Endothelial cell of umbilical vein (primary cell): ENCODE results near the gene TMEM120B. TPM values are rescaled to one million over a fixed set of nuclear protein-coding genes. Genes with fewer than 3 reads are reported as not detected.

Experiments used
- BruUV-seq: library from RNA; stranded (reverse); fragments of 400-500 nt; replicated peaks from 2 replicates; lab custom pipeline; 2021; lab: Mats Ljungman, UMichigan
- CTCF ChIA-PET: fragments of 300-600, 350-600 bp; sonication (Branson Sonifier 250); formaldehyde crosslinking; loops from one replicate; lab custom pipeline; 2021; ENCODE audit warnings: antibody characterized with exemption, inconsistent platforms; lab: Charles Lee
- POLR2A ChIA-PET: fragments of 300-600, 350-600 bp; sonication (Branson Sonifier 250); formaldehyde crosslinking; loops from one replicate; lab custom pipeline; 2021; ENCODE audit warnings: antibody characterized with exemption, inconsistent platforms; lab: Charles Lee
- DNase-seq: peaks from one replicate; pipeline ENCODE4 v3.0.0-alpha.2; 2011; ENCODE audit warnings: low read depth, low spot score
- FAIRE-seq: peaks from 2 replicates; lab custom pipeline; 2011; peaks lifted over from hg19 to GRCh38; lab: Jason Lieb, UNC
- H2AFZ ChIP-seq: 2 replicates; pipeline ENCODE4 v1.6.0; 2012; ENCODE audit warnings: low read depth, low read length, control low read depth, inconsistent platforms
- H3K27ac ChIP-seq: 2 replicates; pipeline ENCODE4 v1.5.1; 2011; ENCODE audit warnings: low read depth, mild to moderate bottlenecking, control low read depth, low read length, moderate library complexity; ENCODE audit not compliant: insufficient read depth
- H3K27me3 ChIP-seq, 2 experiments: 2 replicates each; pipeline versions ENCODE4 v1.6.0 to v1.6.1; 2011; ENCODE audit warnings: low read length in 2 of 2, mixed read lengths in 1 of 2; ENCODE audit not compliant: control insufficient read depth in 2 of 2, insufficient read depth in 2 of 2
- H3K36me3 ChIP-seq, 2 experiments: 2 replicates in 1 of 2; 3 replicates in 1 of 2; pipeline ENCODE4 v1.5.1; 2011; ENCODE audit warnings: low read length in 2 of 2, mild to moderate bottlenecking in 1 of 2, moderate library complexity in 1 of 2; ENCODE audit not compliant: control insufficient read depth in 2 of 2, insufficient read depth in 2 of 2; ENCODE audit errors: extremely low read depth in 1 of 2
- H3K4me1 ChIP-seq: 3 replicates; pipeline ENCODE4 v1.5.1; 2011; ENCODE audit warnings: mild to moderate bottlenecking, low read length; ENCODE audit not compliant: control insufficient read depth, insufficient read depth; ENCODE audit errors: extremely low read depth
- H3K4me2 ChIP-seq: 2 replicates; pipeline ENCODE4 v1.6.1; 2011; ENCODE audit warnings: low read length, control low read depth, mixed read lengths; ENCODE audit not compliant: insufficient read depth
- H3K4me3 ChIP-seq, 3 experiments: fragments of 200-600 bp in 1 of 3; sonication (generic), shearing (Covaris generic) in 1 of 3; replicated peaks in 1 of 3; 2 replicates each; pipeline ENCODE4 v1.5.1; 2011 to 2016; ENCODE audit warnings: control low read depth in 3 of 3, low read length in 3 of 3, mild to moderate bottlenecking in 2 of 3, inconsistent platforms in 1 of 3, low read depth in 1 of 3, moderate library complexity in 1 of 3; ENCODE audit not compliant: insufficient read depth in 1 of 3
- H3K79me2 ChIP-seq: 2 replicates; pipeline ENCODE4 v1.6.0; 2012; ENCODE audit warnings: low read length, inconsistent platforms; ENCODE audit not compliant: control insufficient read depth, insufficient read depth
- H3K9ac ChIP-seq: replicated peaks from 2 replicates; pipeline ENCODE3; 2011; ENCODE audit warnings: low read length, control low read depth; ENCODE audit not compliant: insufficient read depth; ENCODE audit errors: extremely low read depth
- H3K9me1 ChIP-seq: replicated peaks from 3 replicates; pipeline ENCODE4 v1.6.0; 2011; ENCODE audit warnings: mild to moderate bottlenecking, low read length; ENCODE audit not compliant: control insufficient read depth, insufficient read depth; ENCODE audit errors: extremely low read depth
- H3K9me3 ChIP-seq: replicated peaks from 2 replicates; pipeline ENCODE4 v1.5.1; 2012; ENCODE audit warnings: low read length, inconsistent platforms; ENCODE audit not compliant: control insufficient read depth, insufficient read depth
- H4K20me1 ChIP-seq: replicated peaks from 2 replicates; pipeline ENCODE3; 2011; ENCODE audit warnings: mild to moderate bottlenecking, low read length; ENCODE audit not compliant: control insufficient read depth, insufficient read depth; ENCODE audit errors: extremely low read depth
- EZH2 ChIP-seq: IDR thresholded peaks from 2 replicates; pipeline ENCODE4 v1.6.1; 2012; ENCODE audit warnings: borderline replicate concordance, low read depth, mild to moderate bottlenecking, moderate library complexity, low read length, inconsistent platforms; ENCODE audit not compliant: severe bottlenecking
- FOS ChIP-seq: IDR thresholded peaks from 2 replicates; pipeline ENCODE4 v1.6.1; 2011; ENCODE audit warnings: mild to moderate bottlenecking, low read length, moderate library complexity, borderline replicate concordance; ENCODE audit not compliant: insufficient read depth
- GATA2 ChIP-seq: IDR thresholded peaks from 2 replicates; pipeline ENCODE4 v1.7.0; 2011; ENCODE audit warnings: low read depth, mild to moderate bottlenecking, moderate library complexity, mixed read lengths, low read length; ENCODE audit not compliant: insufficient read length, insufficient read depth
- JUN ChIP-seq: IDR thresholded peaks from 2 replicates; pipeline ENCODE4 v1.6.1; 2011; ENCODE audit warnings: borderline replicate concordance, low read depth; ENCODE audit not compliant: insufficient read length, insufficient read depth
- MYC ChIP-seq: IDR thresholded peaks from one replicate; pipeline ENCODE4 v1.6.1; 2011; ENCODE audit warnings: mild to moderate bottlenecking, low read depth, low read length
- POLR2A ChIP-seq: IDR thresholded peaks from 2 replicates; pipeline ENCODE4 v1.6.1; 2012; ENCODE audit warnings: low read depth, mild to moderate bottlenecking, control low read depth, low read length
- POLR2AphosphoS5 ChIP-seq: IDR thresholded peaks from 2 replicates; pipeline ENCODE4 v1.6.1; 2012; ENCODE audit warnings: low read depth, mild to moderate bottlenecking, control low read depth, low read length, moderate library complexity; ENCODE audit not compliant: insufficient read depth
- dilution Hi-C: fragments of 300-500 bp; cut with MboI; formaldehyde crosslinking; loops from one replicate; pipeline ENCODE4 v1.15.0; 2019; ENCODE audit warnings: low sequenced_read_pairs; ENCODE audit not compliant: extremely low pct_ligation_motif_present
- intact Hi-C: fragments of 100-400 bp; cut with micrococcal nuclease; formaldehyde crosslinking; loops from one replicate; pipeline ENCODE4 v1.10.0; 2022
- polyA plus RNA-seq, 4 experiments: library from polyadenylated mRNA; depleted of rRNA in 3 of 4; stranded (reverse) in 3 of 4; unstranded in 1 of 4; fragments of >200 nt; gene quantifications; 2 replicates each; pipeline versions ENCODE4 v1.2.1 to v1.2.3, GENCODE V29; 2011 to 2012; ENCODE audit warnings: missing spikeins in 1 of 4
- total RNA-seq: library from RNA; stranded (reverse); gene quantifications from 2 replicates; pipeline ENCODE4 v1.2.3, GENCODE V29; 2021
- TF ChIP-seq, protein P1 (sequence below): IDR thresholded peaks from 2 replicates; pipeline ENCODE4 v1.6.1; 2011; ENCODE audit not compliant: insufficient read depth, insufficient read length
- TF ChIP-seq, protein P2 (sequence below), 2 donors: IDR thresholded peaks; 1 replicate in 1 of 2; 2 replicates in 1 of 2; pipeline ENCODE4 v1.5.1; 2011; ENCODE audit warnings: low read length in 2 of 2, mild to moderate bottlenecking in 2 of 2, moderate library complexity in 2 of 2, control low read depth in 1 of 2, inconsistent platforms in 1 of 2, low read depth in 1 of 2; ENCODE audit not compliant: insufficient read depth in 1 of 2; ENCODE audit errors: extremely low read depth in 1 of 2

TMEM120B gene
- total and polyA plus RNA-seq, 2 donors (not counting 3 experiments of a cell fraction or from before 2014, with no cell fraction given) = 10.4 to 12.8 TPM

DNA sequence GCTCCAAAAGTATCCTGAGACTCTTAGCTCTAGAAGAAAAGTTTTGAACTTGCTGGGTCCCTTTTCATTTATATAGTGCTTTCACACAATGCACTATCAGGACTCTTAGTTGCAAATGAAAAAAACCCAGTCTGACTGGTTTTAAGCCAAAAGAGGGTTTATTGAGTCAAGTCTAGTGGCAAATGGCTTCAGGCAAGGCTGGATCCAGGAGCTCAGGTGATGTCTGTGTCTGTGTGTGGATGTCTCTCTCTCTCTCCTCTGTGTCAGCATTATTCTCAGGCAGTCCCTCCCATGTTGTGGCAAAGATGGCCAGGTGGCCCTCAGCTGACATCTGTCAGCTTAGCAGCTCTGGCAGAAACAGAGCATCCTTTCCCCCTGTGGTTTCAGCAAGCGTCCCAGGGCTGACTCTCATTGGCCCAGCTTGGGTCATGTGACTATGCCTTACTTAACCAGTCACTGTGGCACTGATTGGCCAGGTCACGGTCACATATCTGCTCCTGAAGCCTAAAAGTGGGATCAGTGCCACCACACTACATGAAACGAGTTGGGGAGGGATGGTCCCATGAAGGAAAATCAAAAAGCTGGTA is 6.2 kb downstream of the TMEM120B start:
- DNase-seq (no peak), FAIRE-seq (no peak)
- no peaks in the 10 kb centered on the region for H3K9me1 ChIP-seq
- ChIA-PET CTCF (interaction anchor here (0.6 to 1.3 kb wide), 6 partner anchors 11 to 224 kb away, joined by 3 to 4 read pairs (median 3); no protein-coding TSS in a partner anchor), POLR2A (no interaction called here)
- no peaks in the 10 kb centered on the region for H3K36me3 ChIP-seq
- dilution Hi-C loops (no loop called here), intact Hi-C loops (no loop called here)
- BruUV-seq = no TSS peak
- H4K20me1 ChIP-seq = no peaks in the 10 kb centered on the region
- H3K4me1 ChIP-seq = peaks cover 5% of the 10 kb centered on the region
- no peaks in the 10 kb centered on the region for H3K9me3 ChIP-seq
- H3K27ac ChIP-seq = no peak overlapping the region
- no peaks in the 10 kb centered on the region for H3K27me3 ChIP-seq
- no peak for TF ChIP-seq FOS
- no peak for TF ChIP-seq POLR2A
- TF ChIP-seq, protein P1, sequence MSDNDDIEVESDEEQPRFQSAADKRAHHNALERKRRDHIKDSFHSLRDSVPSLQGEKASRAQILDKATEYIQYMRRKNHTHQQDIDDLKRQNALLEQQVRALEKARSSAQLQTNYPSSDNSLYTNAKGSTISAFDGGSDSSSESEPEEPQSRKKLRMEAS = no peak
- TF ChIP-seq, protein P2, sequence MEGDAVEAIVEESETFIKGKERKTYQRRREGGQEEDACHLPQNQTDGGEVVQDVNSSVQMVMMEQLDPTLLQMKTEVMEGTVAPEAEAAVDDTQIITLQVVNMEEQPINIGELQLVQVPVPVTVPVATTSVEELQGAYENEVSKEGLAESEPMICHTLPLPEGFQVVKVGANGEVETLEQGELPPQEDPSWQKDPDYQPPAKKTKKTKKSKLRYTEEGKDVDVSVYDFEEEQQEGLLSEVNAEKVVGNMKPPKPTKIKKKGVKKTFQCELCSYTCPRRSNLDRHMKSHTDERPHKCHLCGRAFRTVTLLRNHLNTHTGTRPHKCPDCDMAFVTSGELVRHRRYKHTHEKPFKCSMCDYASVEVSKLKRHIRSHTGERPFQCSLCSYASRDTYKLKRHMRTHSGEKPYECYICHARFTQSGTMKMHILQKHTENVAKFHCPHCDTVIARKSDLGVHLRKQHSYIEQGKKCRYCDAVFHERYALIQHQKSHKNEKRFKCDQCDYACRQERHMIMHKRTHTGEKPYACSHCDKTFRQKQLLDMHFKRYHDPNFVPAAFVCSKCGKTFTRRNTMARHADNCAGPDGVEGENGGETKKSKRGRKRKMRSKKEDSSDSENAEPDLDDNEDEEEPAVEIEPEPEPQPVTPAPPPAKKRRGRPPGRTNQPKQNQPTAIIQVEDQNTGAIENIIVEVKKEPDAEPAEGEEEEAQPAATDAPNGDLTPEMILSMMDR (IDR thresholded peaks at IDR 0.05; ENCODE audit: extremely low read depth in 1 of 2, insufficient read depth in 1 of 2, low read depth in 1 of 2, low read length in 2 of 2) = no peak
- no peak for TF ChIP-seq POLR2AphosphoS5
- no peak for TF ChIP-seq GATA2
- TF ChIP-seq EZH2 = no peak
- TF ChIP-seq JUN = no peak
- no peak for TF ChIP-seq MYC
- no peak overlapping the region for H2AFZ ChIP-seq
- no peak overlapping the region for H3K9ac ChIP-seq
- no peak overlapping the region for H3K4me2 ChIP-seq
- peaks cover 5% of the 10 kb centered on the region for H3K79me2 ChIP-seq
- no peak overlapping the region for H3K4me3 ChIP-seq
